ENCODE data around the gene NIT2.

Gene NIT2

DNA sequence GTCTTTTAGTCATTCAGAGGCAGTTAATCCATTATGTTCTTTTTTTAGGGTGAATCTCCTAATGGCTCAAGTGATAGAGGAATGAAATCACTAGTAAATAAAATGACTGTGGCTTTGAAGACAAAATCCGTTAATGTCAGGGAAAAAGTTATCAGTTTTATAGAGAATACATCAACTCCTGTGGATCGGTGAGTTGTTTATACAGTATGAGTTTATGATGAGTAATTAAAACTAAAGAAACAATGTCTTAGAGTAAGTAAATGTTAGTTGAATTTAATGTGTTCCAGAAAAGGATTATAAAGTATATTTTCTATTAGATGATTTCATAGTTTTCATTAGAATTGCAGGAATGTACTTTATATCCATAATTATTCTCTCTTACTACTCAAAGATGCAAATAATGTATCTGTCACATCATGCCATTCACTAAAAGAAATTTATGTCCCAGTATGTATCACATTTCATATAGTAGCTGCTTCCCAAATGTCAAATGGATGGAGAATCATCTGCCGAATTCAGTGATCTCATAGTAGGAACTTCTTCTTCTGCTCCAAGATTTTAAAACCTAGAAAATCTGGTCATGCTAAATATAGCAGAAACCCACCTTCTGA lies 24.1 kb upstream of the NIT2 start:
- no peak for TF ChIP-seq CTCF (IDR thresholded peaks at IDR 0.05)

GRCh38 chr3:100311011-100311410 lies 23.5 kb upstream of the NIT2 start:
- no peak for TF ChIP-seq CTCF (IDR thresholded peaks at IDR 0.05)

GRCh38 chr3:100316641-100317069 lies 17.9 kb upstream of the NIT2 start:
- TF ChIP-seq CTCF (IDR thresholded peaks at IDR 0.05) = peak; percentile 71

GRCh38 chr3:100317912-100318311 lies 16.6 kb upstream of the NIT2 start:
- TF ChIP-seq CTCF (IDR thresholded peaks at IDR 0.05) = no peak

DNA sequence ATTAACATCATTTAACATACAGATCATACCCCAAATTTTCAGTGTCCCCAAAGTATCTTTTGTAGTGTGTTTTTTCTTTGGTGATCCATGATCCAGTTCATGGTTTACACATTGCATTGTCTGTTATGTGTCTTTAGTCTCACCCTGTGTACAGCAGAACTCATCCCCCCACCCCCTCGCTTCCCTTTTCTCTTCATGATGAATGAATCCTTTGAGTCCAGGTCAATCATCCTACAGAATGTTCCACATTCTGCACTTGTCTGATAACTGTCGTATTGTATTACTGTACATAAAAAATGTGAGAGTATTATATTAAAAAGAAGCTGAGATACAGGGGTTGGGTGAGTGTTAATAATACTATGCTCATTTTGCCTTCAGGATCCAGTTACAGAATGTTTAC lies 14.6 kb upstream of the NIT2 start:
- TF ChIP-seq CTCF (IDR thresholded peaks at IDR 0.05) = no peak

DNA sequence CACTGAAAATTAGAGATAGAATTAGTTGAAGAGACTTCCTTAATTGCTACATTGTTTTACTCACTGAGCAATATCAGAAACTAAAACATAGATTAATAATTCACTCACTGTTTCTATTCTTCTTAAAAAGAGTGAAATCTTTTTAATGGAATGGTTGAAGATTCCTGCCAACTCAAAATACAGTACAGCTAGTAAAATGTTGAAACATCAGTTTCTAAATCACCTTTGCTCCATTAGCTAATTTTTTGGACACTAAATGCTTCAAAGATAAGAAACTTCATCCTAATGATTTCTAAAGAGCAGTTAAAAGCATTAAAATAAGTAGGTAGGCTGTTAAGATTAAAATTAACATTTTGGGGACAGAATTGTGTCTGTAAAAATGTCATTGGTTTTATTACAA lies 10.5 kb upstream of the NIT2 start:
- no peak for TF ChIP-seq CTCF (IDR thresholded peaks at IDR 0.05)

- no peak for TF ChIP-seq CTCF (IDR thresholded peaks at IDR 0.05)
These were observed 8.7 kb upstream of the NIT2 start for GRCh38 chr3:100325827-100326226.
